Liver (tissue), 3 donors: ENCODE measurements around the gene AFM.

Experiments
- ATF3 ChIP-seq: IDR thresholded peaks from 2 replicates; pipeline ENCODE4 v1.6.1; 2016; ENCODE audit warnings: antibody characterized with exemption
- CTCF ChIP-seq: fragments of 150-350 bp; IDR thresholded peaks from 2 replicates; pipeline ENCODE4 v1.5.1; 2017; ENCODE audit warnings: improper control_type of control experiment, low read depth, low read length; ENCODE audit not compliant: missing input control
- EGR1 ChIP-seq, 2 donors: IDR thresholded peaks; 2 replicates each; pipeline ENCODE4 v1.6.1; 2016 to 2018; ENCODE audit warnings: antibody characterized with exemption in 2 of 2, low read depth in 2 of 2
- FOXA1 ChIP-seq: IDR thresholded peaks from 2 replicates; pipeline ENCODE4 v1.6.1; 2016; ENCODE audit warnings: antibody characterized with exemption
- JUND ChIP-seq, 2 donors: IDR thresholded peaks; 2 replicates each; pipeline ENCODE4 v1.6.1; 2016; ENCODE audit warnings: antibody characterized with exemption in 2 of 2
- MAX ChIP-seq: IDR thresholded peaks from 2 replicates; pipeline ENCODE4 v1.6.1; 2016; ENCODE audit warnings: antibody characterized with exemption
- RAD21 ChIP-seq, 2 donors: IDR thresholded peaks; 2 replicates each; pipeline ENCODE4 v1.6.1; 2016; ENCODE audit warnings: antibody characterized with exemption in 2 of 2, mild to moderate bottlenecking in 2 of 2
- REST ChIP-seq: IDR thresholded peaks from 2 replicates; pipeline ENCODE4 v1.6.1; 2016; ENCODE audit warnings: antibody characterized with exemption, mild to moderate bottlenecking
- RXRA ChIP-seq, 2 donors: IDR thresholded peaks; 2 replicates each; pipeline ENCODE4 v1.6.1; 2017 to 2018; ENCODE audit warnings: antibody characterized with exemption in 2 of 2, mild to moderate bottlenecking in 1 of 2
- SP1 ChIP-seq: IDR thresholded peaks from 2 replicates; pipeline ENCODE4 v1.6.1; 2018; ENCODE audit warnings: antibody characterized with exemption, mild to moderate bottlenecking
- TAF1 ChIP-seq: conservative IDR thresholded peaks from 2 replicates; pipeline ENCODE4 v1.6.1; 2016; ENCODE audit warnings: antibody characterized with exemption, mild to moderate bottlenecking
- YY1 ChIP-seq: IDR thresholded peaks from 2 replicates; pipeline ENCODE4 v1.6.1; 2016; ENCODE audit warnings: antibody characterized with exemption, mild to moderate bottlenecking
- ZBTB33 ChIP-seq: IDR thresholded peaks from 2 replicates; pipeline ENCODE4 v1.6.1; 2016; ENCODE audit warnings: antibody characterized with exemption
- donor health status: healthy.
- donor health status: healthy.

GRCh38 chr4:73447671-73448070 lies 33.9 kb upstream of the AFM start:
- TF ChIP-seq YY1 = peak; percentile 0
- no peak for TF ChIP-seq CTCF
- no peak for TF ChIP-seq MAX
- no peak for TF ChIP-seq REST
- no peak for TF ChIP-seq TAF1
- no peak for TF ChIP-seq EGR1 (IDR thresholded peaks at IDR 0.05; ENCODE audit: low read depth in 2 of 2)
- no peak for TF ChIP-seq ATF3
- TF ChIP-seq JUND (IDR thresholded peaks at IDR 0.05) = no peak
- TF ChIP-seq RAD21 (IDR thresholded peaks at IDR 0.05) = no peak
- no peak for TF ChIP-seq FOXA1
- TF ChIP-seq ZBTB33 = no peak
- no peak for TF ChIP-seq RXRA (IDR thresholded peaks at IDR 0.05)
- TF ChIP-seq SP1 = no peak
